Stimulated activated CD4-positive, alpha-beta T cell treated with anti-CD3 and anti-CD28 coated beads, TNF-alpha, amount 100 ng/mL, for 4 hours (primary cell): ENCODE results near the gene SLC35F1.
"Not testable (repeated sequence)": the region's sequence is repeated elsewhere in the genome, so short reads cannot be mapped to it uniquely, and the experiment has no call there.

Source experiments
- DNase-seq, 3 experiments: peaks; one replicate each; pipeline ENCODE4 v3.0.0-alpha.2; 2020; ENCODE audit warnings: low read depth in 3 of 3

SLC35F1 gene

DNA sequence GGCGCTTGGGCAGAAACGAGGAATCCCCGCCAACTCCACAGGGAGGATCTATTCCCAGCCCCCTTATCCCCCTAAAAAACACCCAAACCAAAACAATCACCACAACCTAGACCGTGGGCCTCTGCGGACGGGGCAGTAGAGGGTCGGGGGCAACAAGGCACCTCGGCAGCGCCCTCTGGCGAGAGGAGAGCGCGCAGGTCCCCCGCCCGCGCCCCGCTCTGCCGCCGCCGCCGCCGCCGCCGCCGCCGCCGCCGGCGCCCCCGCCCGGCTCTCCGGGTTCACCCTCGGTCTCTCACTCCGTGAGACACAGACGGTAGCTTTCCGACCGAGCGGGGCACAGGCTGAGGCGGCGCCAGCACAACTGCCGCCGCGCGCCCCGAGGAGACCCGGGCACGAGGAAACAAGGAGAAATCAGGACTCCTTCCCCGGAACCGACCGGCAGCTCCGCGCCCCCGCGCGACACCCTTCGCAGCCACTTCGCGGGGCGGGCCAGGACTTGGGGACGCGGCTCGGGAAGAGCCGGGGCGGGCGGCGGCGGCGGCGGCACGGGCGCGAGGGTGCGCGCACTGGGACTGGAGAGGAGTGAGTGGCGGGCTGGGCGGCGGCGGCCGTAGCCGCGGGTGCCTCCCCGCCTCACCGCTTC lies at the start of gene SLC35F1:
TSS of gene SLC35F1 (plus strand) at position 307 of the 643 bp plus-strand sequence.
- no peak for DNase-seq

DNA sequence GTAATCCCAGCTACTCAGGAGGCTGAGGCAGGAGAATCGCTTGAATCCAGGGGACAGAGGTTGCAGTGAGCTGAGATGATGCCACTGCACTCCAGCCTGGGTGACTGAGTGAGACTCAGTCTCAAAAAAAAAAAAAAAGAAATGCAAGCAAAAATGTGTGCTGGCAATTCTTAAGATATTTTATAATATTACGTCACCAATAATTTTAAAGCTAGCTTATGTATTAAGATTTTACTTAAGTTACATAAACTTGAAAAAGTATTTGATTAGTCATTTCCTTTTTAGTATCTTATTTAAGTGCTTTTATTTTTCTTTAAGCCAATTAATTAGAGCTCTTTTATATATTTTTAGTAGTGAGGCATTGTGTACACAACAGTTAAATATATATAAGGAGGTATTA lies 48.5 kb upstream of the SLC35F1 start:
- not testable (repeated sequence) for DNase-seq

DNA sequence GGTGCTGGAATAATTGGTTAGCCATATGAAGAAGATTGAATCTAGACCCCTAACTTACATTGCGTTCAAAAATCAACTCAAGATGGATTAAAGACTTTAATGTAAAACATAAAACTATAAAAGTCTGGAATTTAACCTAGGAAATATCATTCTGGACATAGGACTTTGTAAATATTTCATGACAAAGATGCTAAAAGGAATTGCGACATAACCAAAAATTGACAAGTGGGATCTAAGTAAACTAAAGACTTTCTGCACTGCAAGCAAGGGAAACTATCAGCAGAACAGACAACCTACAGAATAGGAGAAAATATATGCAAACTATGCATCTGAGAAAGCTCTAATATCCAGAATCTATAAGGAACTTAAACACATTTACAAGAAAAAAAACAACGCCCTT lies 45.5 kb upstream of the SLC35F1 start:
- DNase-seq: no peak

DNA sequence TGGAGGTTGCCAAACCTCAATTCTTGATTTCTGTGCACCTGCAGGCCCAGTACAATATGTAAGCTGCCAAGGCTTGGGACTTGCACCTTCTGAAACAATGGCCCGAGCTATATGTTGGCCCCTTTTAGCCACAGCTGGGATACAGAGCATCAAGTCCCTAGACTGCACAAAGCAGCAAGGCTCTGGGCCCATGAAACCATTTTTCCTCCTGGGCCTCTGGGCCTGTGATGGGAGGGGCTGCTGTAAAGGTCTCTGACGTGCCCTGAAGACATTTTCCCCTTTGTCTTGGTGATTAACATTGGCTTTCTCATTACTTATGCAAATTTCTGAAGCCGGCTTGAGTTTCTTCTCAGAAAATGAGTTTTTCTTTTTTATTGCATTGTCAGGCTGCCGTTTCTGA lies 40.5 kb upstream of the SLC35F1 start:
- DNase-seq: no peak

DNA sequence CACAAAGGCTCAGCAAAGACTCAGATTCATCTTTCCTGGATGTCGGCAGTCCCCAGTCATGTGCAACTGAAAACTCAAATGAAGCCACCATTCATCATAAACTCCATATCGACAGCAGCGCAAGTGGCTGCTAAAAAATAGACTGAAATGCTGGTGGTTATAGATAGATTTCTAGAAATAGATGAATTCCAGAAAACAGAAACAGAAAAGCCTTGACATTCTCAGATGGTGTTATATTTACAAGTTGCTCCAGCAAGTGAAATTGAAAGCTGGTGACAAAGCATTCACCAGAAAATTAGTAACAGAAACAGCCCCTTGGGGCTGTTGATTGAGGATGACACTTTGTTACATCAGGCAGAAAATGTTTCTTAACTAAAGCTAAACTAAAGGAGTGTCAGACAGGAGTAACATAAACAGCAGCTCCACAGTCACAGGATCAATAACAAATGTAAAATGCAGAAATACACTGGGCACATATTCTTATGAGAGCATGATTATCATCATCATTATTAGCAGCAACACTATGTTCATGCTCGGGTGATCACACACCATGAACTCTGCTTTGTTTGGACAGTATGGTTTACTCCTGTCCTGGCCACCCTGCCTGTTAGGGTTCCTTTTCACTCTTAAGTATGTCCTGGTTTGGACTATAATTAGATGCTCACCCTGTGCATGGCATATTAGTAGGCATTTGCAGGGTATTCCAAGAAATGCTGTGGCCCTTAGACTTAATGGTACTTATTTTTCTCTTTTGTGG lies 36.4 kb upstream of the SLC35F1 start:
- no peak for DNase-seq

DNA sequence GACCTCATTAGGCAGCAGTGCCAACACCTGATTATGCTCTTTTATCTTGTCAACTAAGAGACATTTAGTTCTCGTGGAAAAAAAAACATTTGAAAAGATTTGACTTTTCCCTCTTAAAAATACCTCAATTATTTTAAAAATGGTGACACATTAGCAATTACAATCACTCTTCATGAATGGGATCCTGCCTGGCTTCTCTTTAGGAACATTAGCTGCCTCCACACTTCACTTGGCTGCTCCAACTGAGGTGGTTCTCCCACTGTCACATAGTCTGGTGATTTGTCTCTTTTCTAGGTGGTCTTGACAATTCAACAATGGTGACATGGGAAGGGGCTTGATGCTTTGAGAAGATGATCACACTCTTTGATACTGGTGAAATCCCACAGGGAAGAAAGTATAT lies 26.2 kb upstream of the SLC35F1 start:
- no peak for DNase-seq

DNA sequence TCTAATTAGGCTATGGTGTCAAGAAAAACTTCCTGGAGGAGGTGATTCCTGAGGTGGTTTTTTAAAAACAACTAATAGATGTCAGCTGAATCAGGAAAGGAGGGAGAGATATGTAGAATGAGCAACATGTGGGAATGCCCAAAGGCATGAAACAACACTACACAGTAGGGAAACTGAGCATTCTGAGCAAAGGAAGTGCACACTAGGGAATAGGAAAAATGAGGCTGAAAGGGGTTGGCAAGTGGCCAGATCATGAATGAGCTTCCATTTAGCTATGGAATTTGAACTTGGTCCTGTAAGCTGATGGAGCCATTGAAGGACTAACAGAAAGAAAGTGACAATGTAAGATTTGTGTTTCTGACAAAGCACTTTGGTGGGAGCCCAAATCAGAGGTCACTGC lies 16.9 kb upstream of the SLC35F1 start:
- no peak for DNase-seq

DNA sequence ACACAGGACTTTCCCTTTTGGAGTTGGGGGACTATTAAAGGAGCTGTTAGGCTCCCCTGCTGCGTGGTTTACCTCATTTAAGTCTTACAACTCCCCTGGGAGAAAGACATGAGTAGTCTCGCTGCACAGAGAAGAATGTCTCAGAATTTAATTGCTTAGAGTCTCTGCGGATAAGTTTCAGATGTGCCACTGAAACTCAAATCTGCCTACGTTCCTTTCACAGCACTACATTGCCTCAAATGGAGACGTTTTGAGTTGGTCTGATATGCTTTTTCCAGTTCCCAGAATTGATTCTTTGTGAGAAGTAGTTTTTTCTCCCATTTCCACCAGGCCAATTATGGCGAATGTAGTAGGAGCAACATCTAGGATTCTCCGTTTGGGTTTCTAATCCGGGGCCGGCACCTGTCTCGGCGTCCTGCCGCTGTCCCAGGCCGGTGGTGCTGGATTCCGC lies 532 bp upstream of the SLC35F1 start:
- DNase-seq: no peak

DNA sequence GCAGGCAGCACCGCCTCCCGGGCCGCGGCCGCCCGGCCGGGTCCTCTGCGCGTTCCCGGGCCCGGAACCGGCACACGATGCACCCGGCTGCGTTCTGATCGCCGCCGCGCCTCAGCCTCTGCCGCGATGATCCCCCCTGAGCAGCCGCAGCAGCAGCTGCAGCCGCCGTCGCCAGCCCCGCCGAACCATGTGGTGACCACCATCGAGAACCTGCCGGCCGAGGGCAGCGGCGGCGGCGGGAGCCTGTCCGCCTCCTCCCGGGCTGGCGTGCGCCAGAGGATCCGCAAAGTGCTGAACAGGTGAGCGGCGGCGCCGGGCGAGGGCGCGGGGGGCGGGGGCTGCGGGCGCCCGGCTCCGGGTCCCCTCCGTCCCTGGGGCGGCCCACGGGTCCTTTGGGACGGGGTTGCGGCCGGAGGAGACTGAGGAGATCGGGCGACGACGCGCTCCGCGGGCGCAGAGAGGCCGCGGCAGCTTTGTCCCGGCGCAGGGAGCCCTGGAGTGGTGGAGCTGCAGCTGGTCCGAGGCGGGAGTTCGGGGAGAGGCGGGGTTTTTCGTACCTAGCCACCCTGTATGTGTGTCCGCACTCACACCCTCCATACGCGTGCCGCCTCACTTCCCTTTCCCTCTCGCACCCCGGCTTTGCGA lies 659 bp downstream of the SLC35F1 start:
- no peak for DNase-seq

DNA sequence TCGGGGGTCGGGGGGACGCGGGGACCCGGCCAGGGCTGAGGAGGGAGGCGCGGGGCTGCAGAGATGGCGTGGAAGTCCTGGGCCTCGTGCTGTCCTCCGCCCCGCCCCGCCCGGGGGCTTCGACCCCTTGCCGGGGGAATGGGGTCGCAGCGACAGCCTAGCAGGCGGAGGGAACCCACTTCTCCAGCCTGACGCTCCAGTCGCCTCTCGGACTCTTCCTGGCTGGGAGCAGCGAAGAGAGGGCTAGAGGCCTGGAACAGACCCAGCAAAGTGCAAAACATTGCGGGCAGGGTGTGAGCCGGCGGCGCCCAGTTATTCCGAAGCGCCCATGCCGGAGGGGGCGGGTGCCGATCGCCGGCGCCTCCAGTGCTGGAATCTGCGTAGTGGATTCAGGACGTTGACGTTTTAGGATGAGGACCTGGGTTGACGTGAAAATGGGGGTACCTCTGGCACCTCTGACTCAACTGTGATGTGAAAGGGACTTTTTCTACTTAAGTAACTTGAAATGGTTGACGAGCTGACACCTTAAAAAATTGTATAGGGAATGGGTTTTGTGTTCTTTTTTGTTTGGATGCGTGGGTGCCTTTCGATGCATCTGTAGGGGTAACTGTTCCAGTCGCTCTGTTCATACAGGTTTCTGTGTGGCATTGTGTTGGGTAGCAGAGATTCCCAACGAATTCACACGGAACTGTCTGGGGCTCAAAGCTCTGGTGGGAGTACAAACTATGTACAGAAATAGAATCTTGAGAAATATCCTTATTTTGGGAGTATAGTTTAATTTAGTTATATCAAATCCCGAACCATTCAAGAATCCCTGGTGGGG lies 1.4 kb downstream of the SLC35F1 start:
- DNase-seq: no peak

DNA sequence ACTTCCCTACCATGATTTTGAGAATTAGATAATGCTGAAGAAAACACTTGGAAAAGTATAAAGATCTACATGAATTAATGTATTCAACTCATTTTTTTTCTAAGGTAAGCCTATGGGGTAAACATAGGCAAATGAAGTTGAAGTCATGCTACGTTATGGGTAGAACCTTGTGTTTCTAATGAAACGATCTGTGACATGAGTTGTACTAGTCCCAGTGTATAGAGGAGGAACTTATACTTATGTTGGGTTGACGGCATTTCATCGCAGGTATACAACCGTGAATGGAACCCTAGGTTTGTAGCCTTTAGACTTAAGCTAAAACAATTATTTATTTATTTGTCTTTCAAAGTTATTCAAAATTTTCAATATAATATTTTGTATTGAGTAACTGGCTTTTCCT lies 2.6 kb downstream of the SLC35F1 start:
- DNase-seq: no peak

DNA sequence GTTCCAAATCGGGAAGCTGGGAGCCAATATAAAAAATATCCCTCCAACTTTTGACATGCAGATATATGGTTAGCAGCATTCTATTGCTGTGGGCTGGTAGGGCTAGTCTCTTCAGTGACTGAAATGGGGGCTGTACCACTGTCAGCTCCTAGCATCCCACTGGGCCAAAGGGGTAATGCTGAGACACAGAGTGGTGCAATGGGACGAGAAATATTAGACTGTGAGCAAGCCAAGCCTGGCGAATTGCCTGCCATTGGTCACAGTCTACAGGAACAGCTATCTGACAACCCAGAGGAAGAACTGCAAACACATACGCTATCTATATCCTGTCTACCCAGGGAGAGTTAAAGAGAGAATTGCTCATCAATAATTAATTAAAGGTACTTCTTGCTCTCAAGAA lies 3.5 kb downstream of the SLC35F1 start:
- DNase-seq: no peak

DNA sequence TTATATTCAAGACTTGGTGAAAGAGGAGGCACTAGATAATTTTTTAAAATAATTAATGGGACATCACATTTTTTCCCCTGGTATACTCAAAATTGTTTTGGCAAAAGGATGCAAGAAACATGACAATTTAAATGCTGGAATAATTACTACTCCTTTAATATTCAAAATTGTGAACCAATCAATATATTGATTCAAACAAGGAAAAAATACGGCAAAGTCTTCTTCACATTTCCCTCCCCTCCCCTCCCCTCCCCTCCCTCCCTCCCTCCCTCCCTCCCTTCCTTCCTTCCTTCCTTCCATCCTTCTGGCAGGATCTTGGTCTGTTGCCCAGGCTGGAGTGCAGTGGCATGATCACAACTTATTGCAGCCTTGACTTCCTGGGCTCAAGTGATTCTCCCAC lies 4.1 kb downstream of the SLC35F1 start:
- DNase-seq: no peak

DNA sequence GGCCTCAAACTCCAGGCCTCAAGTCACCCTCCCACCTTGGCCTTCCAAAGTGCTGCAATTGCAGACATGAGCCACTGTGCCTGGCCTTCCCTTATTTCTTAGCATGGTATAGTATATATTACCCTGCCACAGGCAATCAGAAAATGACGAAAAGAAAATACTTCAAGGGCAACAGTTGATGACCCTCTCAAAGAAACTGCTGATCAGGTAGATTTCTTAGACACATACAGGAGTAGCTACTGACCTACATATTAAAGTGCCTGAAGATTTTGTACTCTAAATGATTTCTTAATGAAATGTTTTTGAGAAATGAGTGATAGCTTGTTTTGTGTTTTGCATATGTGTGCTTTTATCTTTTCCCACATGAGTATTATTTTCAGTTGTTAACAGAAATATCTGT lies 4.6 kb downstream of the SLC35F1 start:
- no peak for DNase-seq

DNA sequence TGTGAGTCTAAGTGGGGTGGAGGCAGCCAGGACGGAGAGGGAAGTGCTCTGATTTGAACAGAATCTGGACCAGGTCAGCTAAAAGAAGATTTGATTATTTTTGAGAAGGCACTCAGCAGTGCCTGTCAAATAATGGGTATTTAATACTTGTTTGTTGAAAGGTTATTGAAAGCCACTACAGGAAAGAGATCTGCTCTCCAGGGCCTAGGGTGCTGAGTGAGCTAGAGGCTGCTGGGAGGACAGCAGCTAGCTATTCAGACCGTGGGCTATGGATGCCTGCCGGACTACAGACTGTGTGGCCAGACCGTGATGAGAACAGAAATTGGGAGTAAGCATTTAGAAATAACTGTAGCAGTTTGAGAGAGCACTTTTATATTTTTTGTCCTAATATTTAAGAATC lies 8.8 kb downstream of the SLC35F1 start:
- DNase-seq: no peak

DNA sequence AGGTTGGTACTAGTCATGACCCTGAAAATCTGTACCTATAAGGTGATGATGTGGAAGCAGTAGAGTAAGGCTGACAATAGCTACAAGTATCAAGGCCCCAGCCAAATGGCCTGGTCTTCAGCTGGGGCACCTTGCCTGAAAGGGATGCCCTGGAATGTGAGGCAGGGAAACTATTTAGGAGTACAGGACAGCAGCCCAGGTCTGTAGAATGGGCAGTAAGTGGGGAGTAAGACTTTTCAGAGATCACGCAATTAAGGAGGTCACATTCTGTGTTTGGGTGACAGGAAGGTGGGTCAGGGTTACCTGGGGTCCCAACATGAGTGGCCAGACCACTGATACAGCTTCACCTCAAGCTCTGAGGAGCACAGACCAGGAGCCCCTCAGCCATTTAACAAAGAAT lies 9.4 kb downstream of the SLC35F1 start:
- DNase-seq: no peak

DNA sequence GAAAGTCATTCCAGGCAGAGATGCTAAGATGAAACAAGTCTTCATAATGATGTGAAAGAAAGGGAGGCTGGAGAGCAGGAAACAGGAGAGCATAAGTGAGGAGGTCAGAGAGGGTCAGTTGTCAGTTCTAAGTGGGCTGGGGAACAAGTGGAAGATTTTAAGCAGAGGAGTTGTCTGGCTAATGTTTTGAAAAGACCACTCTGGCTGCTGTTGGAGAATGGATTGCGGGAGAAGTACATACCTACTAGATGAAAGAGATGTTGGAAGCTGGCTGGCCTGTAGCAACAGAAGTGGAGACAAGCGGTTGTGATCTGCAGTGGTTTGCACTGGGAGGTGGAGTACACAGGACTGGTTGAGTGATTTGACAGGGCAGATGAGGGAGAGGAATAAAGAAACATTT lies 10.1 kb downstream of the SLC35F1 start:
- DNase-seq: no peak

DNA sequence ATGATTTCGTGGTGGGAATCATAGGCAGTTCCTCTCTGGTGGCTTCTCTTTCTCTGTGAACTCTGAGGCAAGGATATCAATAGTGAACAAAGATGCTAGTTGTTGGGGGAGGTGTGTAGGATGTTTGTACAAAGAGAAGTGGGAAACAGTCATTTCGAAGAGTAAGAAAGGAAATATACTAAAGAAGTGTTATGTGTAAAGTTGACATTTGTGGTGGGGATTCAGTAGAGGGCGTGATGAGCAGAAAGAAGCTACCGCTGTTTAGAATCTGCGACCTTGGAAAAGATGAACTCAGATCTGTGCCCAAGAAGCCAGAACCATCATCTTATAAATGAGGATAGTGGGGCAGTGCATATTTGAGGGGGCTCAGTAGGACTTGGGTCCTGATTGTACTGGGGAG lies 11.4 kb downstream of the SLC35F1 start:
- DNase-seq: no peak

DNA sequence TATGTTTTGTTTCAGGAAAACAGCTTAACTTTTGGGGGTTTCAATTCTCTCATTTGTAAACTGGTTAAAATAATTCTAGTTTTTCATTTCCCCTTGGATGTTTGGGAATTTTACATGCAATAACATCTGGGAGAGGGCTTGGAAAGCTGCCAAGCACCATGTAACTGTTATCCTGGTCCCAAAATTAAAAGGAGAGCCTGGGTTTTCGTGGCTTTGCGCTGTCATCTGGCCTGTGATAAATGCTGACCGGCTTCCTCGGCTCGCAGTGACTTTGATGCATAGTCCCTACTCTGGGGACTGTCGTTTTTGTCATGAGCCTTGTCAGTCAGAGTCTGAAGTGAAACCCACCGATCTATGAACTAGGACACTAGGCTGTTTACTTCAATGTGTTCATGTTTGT lies 12.2 kb downstream of the SLC35F1 start:
- DNase-seq: no peak

DNA sequence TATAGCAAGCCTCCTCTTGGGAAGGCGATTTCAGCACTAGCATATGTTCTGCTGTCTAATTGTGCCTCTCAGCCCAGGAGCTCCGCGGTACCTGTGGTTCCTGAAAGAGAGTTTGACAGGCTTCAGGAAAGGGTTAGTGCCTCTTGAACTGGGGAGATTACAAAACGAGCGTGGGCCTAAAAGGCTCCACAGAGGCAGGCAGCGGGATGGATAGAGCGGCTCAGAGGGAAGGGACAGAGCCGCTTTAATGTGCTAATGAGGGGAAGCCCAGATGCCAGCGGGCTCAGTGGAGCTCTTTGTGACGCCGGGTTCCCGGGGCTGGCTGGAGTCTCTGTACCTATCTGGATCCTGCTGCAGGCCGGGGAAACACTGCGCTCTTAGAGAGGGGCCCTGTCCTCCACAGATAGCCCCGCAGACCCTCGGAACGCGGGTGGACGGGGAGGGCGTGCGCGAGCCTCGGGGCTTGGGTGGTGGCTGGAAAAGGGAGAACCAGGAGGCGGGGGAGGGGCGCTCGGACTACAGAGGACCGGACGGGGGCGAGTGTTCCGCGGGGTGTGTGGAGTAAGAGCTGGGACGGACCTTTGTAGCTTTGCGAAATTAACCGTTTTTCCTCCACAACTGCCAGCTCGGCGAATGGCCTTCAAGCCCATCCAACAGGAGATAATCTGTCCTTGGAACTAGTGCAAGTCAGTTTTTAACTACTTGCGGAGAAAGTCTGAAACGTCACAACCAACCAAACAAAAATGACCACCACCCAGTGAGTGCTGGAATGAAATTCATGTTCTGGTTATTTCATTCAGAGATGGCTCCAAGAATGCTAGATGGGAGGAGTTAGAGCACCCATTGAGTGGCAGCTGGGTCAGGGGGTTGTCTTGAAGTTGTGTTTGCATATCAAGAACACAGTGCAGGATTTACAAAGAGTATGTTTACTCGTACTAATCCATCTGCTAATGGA lies 13.0 kb downstream of the SLC35F1 start:
- DNase-seq: no peak

DNA sequence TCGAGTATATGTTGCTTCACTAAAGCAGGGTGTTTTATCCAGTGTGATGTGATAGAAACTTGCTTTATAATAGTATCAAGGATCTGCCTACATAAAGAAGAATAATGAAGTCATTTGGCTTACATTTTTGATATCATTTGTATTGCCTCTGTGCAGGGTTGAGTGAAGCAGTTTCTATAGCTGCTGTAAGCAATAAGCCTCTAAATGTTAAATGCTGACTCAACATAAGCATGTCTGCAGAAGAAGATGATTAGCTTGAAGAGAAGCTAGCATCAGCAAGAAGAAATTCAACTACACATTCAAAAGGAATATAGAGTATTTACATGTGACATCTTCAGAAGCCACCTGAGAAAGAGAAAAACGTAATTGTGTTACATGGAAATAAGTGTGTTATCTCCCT lies 17.6 kb downstream of the SLC35F1 start:
- DNase-seq: no peak
